Measurements from ENCODE around the gene SLC9A3. TPM values are rescaled to one million over a fixed set of nuclear protein-coding genes. Genes with fewer than 3 reads are reported as not detected.

Gene SLC9A3
- total RNA-seq, 1 donor from 2014 or later: 3.9 TPM

- no peaks in the 10 kb centered on the region for H3K9me3 ChIP-seq
- H3K4me3 ChIP-seq: no peak overlapping the region
- no peak overlapping the region for H3K27ac ChIP-seq
- no peaks in the 10 kb centered on the region for H3K27me3 ChIP-seq
- no peak for DNase-seq (ENCODE audit: extremely low spot score in 2 of 2)
- no peak for TF ChIP-seq POLR2AphosphoS5 (IDR thresholded peaks at IDR 0.05; ENCODE audit: insufficient read depth in 1 of 2, low read depth in 1 of 2)
- TF ChIP-seq CTCF (IDR thresholded peaks at IDR 0.05): no peak
- intact Hi-C loops (cut with DNase I): no loop called here
- peaks cover 0 to 55% of the 10 kb centered on the region in 2 donors for H3K36me3 ChIP-seq
- peaks cover 10% of the 10 kb centered on the region for H3K4me1 ChIP-seq
Observed at GRCh38 chr5:463301-463700, 60.9 kb downstream of the SLC9A3 start.

- TF ChIP-seq POLR2AphosphoS5 (IDR thresholded peaks at IDR 0.05; ENCODE audit: insufficient read depth in 1 of 2, low read depth in 1 of 2) (no peak), CTCF (IDR thresholded peaks at IDR 0.05) (no peak), POLR2A (IDR thresholded peaks at IDR 0.05) (no peak)
- peaks cover 0 to 67% of the 10 kb centered on the region in 2 donors for H3K36me3 ChIP-seq
- no peak overlapping the region for H3K4me3 ChIP-seq
- DNase-seq (ENCODE audit: extremely low spot score in 2 of 2): no peak
- H3K9me3 ChIP-seq: no peaks in the 10 kb centered on the region
- H3K27ac ChIP-seq: no peak overlapping the region
- peaks cover 17% of the 10 kb centered on the region for H3K4me1 ChIP-seq
- no peaks in the 10 kb centered on the region for H3K27me3 ChIP-seq
- intact Hi-C loops (cut with DNase I): no loop called here
Observed at GRCh38 chr5:462051-462481, 62.2 kb downstream of the SLC9A3 start.

- no peak for TF ChIP-seq POLR2AphosphoS5 (IDR thresholded peaks at IDR 0.05; ENCODE audit: insufficient read depth in 1 of 2, low read depth in 1 of 2)
- H3K36me3 ChIP-seq: peaks cover 0 to 64% of the 10 kb centered on the region in 2 donors
- H3K9me3 ChIP-seq: no peaks in the 10 kb centered on the region
- no peak for DNase-seq (ENCODE audit: extremely low spot score in 2 of 2)
- intact Hi-C loops (cut with DNase I): no loop called here
- H3K27me3 ChIP-seq: no peaks in the 10 kb centered on the region
- H3K4me3 ChIP-seq: no peak overlapping the region
- H3K27ac ChIP-seq: no peak overlapping the region
- peaks cover 17% of the 10 kb centered on the region for H3K4me1 ChIP-seq
Observed at GRCh38 chr5:460273-460625, 64.0 kb downstream of the SLC9A3 start.

- peaks cover 17% of the 10 kb centered on the region for H3K4me1 ChIP-seq
- H3K36me3 ChIP-seq: peaks cover 0 to 59% of the 10 kb centered on the region in 2 donors
- intact Hi-C loops (cut with DNase I): no loop called here
- H3K27me3 ChIP-seq: no peaks in the 10 kb centered on the region
- no peak overlapping the region for H3K4me3 ChIP-seq
- no peak for DNase-seq (ENCODE audit: extremely low spot score in 2 of 2)
- H3K27ac ChIP-seq: no peak overlapping the region
- no peaks in the 10 kb centered on the region for H3K9me3 ChIP-seq
- TF ChIP-seq CTCF (IDR thresholded peaks at IDR 0.05) (no peak), POLR2A (IDR thresholded peaks at IDR 0.05) (no peak), POLR2AphosphoS5 (IDR thresholded peaks at IDR 0.05; ENCODE audit: insufficient read depth in 1 of 2, low read depth in 1 of 2) (no peak)
Observed at GRCh38 chr5:459562-460272, 64.5 kb downstream of the SLC9A3 start.

GRCh38 chr5:458547-459353 is 65.5 kb downstream of the SLC9A3 start:
- TF ChIP-seq CTCF (IDR thresholded peaks at IDR 0.05) (no peak), POLR2AphosphoS5 (IDR thresholded peaks at IDR 0.05; ENCODE audit: insufficient read depth in 1 of 2, low read depth in 1 of 2) (peak; percentile 41 to 73)
- no peak for DNase-seq (ENCODE audit: extremely low spot score in 2 of 2)
- H3K27me3 ChIP-seq: no peaks in the 10 kb centered on the region
- H3K36me3 ChIP-seq: peaks cover 0 to 61% of the 10 kb centered on the region in 2 donors
- H3K27ac ChIP-seq: peak overlapping the region; percentile 24
- intact Hi-C loops (cut with DNase I): no loop called here
- no peaks in the 10 kb centered on the region for H3K9me3 ChIP-seq
- peaks cover 25% of the 10 kb centered on the region for H3K4me1 ChIP-seq
- no peak overlapping the region for H3K4me3 ChIP-seq
